Adrenal gland (tissue), 12 donors: ENCODE data around the gene KIF5B. TPM values are rescaled to one million over a fixed set of nuclear protein-coding genes. Genes with fewer than 3 reads are reported as not detected.
A peak's percentile ranks its signal among the peaks of the same experiment; 100 is the strongest.

ENCODE experiments used
- DNase-seq, 7 donors: peaks; one replicate each; pipeline ENCODE4 v3.0.0-alpha.2; 2019 to 2020
- H3K27ac ChIP-seq, 5 donors: fragments of 200-600 bp; sonication (generic) in 4 of 5; 1 replicate in 3 of 5; 2 replicates in 2 of 5; pipeline versions ENCODE4 v1.5.1 to v1.8.0; 2016 to 2020; ENCODE audit warnings: mild to moderate bottlenecking in 1 of 5
- H3K27me3 ChIP-seq: fragments of 200-600 bp; 2 replicates; pipeline ENCODE4 v1.8.0; 2021
- H3K36me3 ChIP-seq, 2 donors: fragments of 200-600 bp; replicated peaks in 1 of 2; 1 replicate in 1 of 2; 2 replicates in 1 of 2; pipeline versions ENCODE4 v1.5.1 to v1.8.0; 2018 to 2022
- H3K4me1 ChIP-seq, 2 donors: fragments of 200-600 bp; replicated peaks in 1 of 2; 1 replicate in 1 of 2; 2 replicates in 1 of 2; pipeline versions ENCODE4 v1.5.1 to v1.8.0; 2018 to 2021
- H3K4me3 ChIP-seq, 4 donors: fragments of 200-600 bp; sonication (generic) in 3 of 4; one replicate each; pipeline ENCODE4 v1.5.1; 2016 to 2018
- H3K9me3 ChIP-seq, 3 donors: fragments of 200-600 bp; sonication (generic) in 1 of 3; replicated peaks in 1 of 3; 1 replicate in 2 of 3; 2 replicates in 1 of 3; pipeline versions ENCODE4 v1.5.1 to v1.8.0; 2016 to 2021
- CTCF ChIP-seq, 6 experiments: fragments of 450-650 bp in 4 of 6; fragments of 200-600 bp in 2 of 6; sonication (generic) in 1 of 6; IDR thresholded peaks; 1 replicate in 5 of 6; 2 replicates in 1 of 6; pipeline versions ENCODE4 v1.5.1 to v1.8.0; 2016 to 2021; ENCODE audit warnings: antibody characterized with exemption in 6 of 6, mild to moderate bottlenecking in 2 of 6, moderate library complexity in 1 of 6
- POLR2A ChIP-seq, 2 donors: fragments of 450-650 bp; IDR thresholded peaks; one replicate each; pipeline ENCODE4 v1.6.1; 2017; ENCODE audit warnings: antibody characterized with exemption in 2 of 2, mild to moderate bottlenecking in 2 of 2, moderate library complexity in 1 of 2
- WGBS, 4 donors: extraction: QIAGEN DNeasy Blood & Tissue Kit in 2 of 4; methylation state at CpG; one replicate each; pipeline versions ENCODE4 v1.1.5 to v1.1.7; 2013 to 2017; 5-methylcytosine and 5-hydroxymethylcytosine counted together
- intact Hi-C, 2 donors: fragments of 100-400 bp; cut with DNase I; formaldehyde crosslinking; loops; one replicate each; pipeline versions ENCODE4 v1.14.1 to v1.15.0; 2022 to 2023
- polyA plus RNA-seq, 3 donors: library from polyadenylated mRNA; stranded (reverse); fragments of 200-250 nt in 2 of 3; fragments of 350-450 nt in 1 of 3; fragmentation: Illumina TruSeq in 1 of 3; extraction: RNeasy Lipid Tissue Mini Kit (QIAGEN cat#74804) in 1 of 3; gene quantifications; one replicate each; pipeline ENCODE4 v1.2.3, GENCODE V29; 2013 to 2014
- total RNA-seq, 9 donors: library from RNA; depleted of rRNA in 4 of 9; stranded (reverse); fragments of >200 nt in 4 of 9; fragments of 120-200 nt in 1 of 9; fragmentation: NEBNext Ultra II Directional in 1 of 9; extraction: Animal tissue kit (Norgen Biotek cat#: 25700) in 1 of 9; gene quantifications; one replicate each; pipeline versions ENCODE4 v1.1.0 to v1.2.4, GENCODE V29; 2013 to 2023
- donor health status: healthy with polysubstance abuse.
- donor health status: Bipolar disorder and iron deficiency.
- donor health status: DM: yes; HTN: yes; CAD: no.
- donor health status: DM: no; HTN: no; CAD: no.
- donor health status: DM: no; HTN: no; CAD: no.
- donor health status: DM: yes; HTN: yes; CAD: no.

Gene KIF5B
- total and polyA plus RNA-seq, 12 donors = 24.2 to 139 (median 81.7) TPM

GRCh38 chr10:32065856-32066255 is 9.6 kb upstream of the KIF5B start:
- no peaks in the 10 kb centered on the region for H3K36me3 ChIP-seq
- no peak overlapping the region for H3K27ac ChIP-seq
- 65 to 73% (median 72%) methylated on average over 4 of the region's 4 CpGs for WGBS, 4 donors
- H3K27me3 ChIP-seq = no peaks in the 10 kb centered on the region
- H3K4me1 ChIP-seq = no peaks in the 10 kb centered on the region
- TF ChIP-seq POLR2A (IDR thresholded peaks at IDR 0.05) (no peak), CTCF (IDR thresholded peaks at IDR 0.05) (no peak)
- peak in 1 of 7 donors; percentile 15 for DNase-seq
- H3K9me3 ChIP-seq = no peaks in the 10 kb centered on the region
- H3K4me3 ChIP-seq = no peak overlapping the region
- intact Hi-C loops = no loop called here

GRCh38 chr10:32061440-32061839 is 5.2 kb upstream of the KIF5B start:
- no peak overlapping the region for H3K27ac ChIP-seq
- intact Hi-C loops = no loop called here
- DNase-seq = no peak
- H3K4me3 ChIP-seq = no peak overlapping the region
- H3K27me3 ChIP-seq = no peaks in the 10 kb centered on the region
- TF ChIP-seq CTCF (IDR thresholded peaks at IDR 0.05) = no peak
- TF ChIP-seq POLR2A (IDR thresholded peaks at IDR 0.05) = no peak
- 87 to 93% (median 90%) methylated on average over 2 of the region's 2 CpGs for WGBS, 4 donors
- no peaks in the 10 kb centered on the region for H3K36me3 ChIP-seq
- no peaks in the 10 kb centered on the region for H3K9me3 ChIP-seq
- no peaks in the 10 kb centered on the region for H3K4me1 ChIP-seq

GRCh38 chr10:32060347-32060746 is 4.1 kb upstream of the KIF5B start:
- Histone ChIP-seq H3K4me1 (no peaks in the 10 kb centered on the region), H3K27me3 (no peaks in the 10 kb centered on the region), H3K36me3 (no peaks in the 10 kb centered on the region), H3K27ac (no peak overlapping the region), H3K4me3 (no peak overlapping the region), H3K9me3 (no peaks in the 10 kb centered on the region)
- intact Hi-C loops = no loop called here
- WGBS, 4 donors = 71 to 86% (median 73%) methylated on average over 4 of the region's 4 CpGs
- no peak for TF ChIP-seq CTCF (IDR thresholded peaks at IDR 0.05)
- TF ChIP-seq POLR2A (IDR thresholded peaks at IDR 0.05) = no peak
- DNase-seq = no peak

- DNase-seq = no peak
- 66 to 80% (median 71%) methylated on average over 3 of the region's 3 CpGs for WGBS, 4 donors
- H3K36me3 ChIP-seq = no peaks in the 10 kb centered on the region
- H3K4me1 ChIP-seq = peaks cover 2 to 4% of the 10 kb centered on the region in 2 donors
- TF ChIP-seq CTCF (IDR thresholded peaks at IDR 0.05) = no peak
- no peak for TF ChIP-seq POLR2A (IDR thresholded peaks at IDR 0.05)
- no peaks in the 10 kb centered on the region for H3K9me3 ChIP-seq
- no peak overlapping the region for H3K4me3 ChIP-seq
- intact Hi-C loops = loop anchor here in 1 of 2 donors (10.0 kb wide), 1 partner anchor 85 kb away; no protein-coding TSS in a partner anchor
- H3K27me3 ChIP-seq = no peaks in the 10 kb centered on the region
- H3K27ac ChIP-seq = no peak overlapping the region
Measured at GRCh38 chr10:32059472-32059871, 3.2 kb upstream of the KIF5B start.
